Measurements from ENCODE around the gene MAP7D1.

DNA sequence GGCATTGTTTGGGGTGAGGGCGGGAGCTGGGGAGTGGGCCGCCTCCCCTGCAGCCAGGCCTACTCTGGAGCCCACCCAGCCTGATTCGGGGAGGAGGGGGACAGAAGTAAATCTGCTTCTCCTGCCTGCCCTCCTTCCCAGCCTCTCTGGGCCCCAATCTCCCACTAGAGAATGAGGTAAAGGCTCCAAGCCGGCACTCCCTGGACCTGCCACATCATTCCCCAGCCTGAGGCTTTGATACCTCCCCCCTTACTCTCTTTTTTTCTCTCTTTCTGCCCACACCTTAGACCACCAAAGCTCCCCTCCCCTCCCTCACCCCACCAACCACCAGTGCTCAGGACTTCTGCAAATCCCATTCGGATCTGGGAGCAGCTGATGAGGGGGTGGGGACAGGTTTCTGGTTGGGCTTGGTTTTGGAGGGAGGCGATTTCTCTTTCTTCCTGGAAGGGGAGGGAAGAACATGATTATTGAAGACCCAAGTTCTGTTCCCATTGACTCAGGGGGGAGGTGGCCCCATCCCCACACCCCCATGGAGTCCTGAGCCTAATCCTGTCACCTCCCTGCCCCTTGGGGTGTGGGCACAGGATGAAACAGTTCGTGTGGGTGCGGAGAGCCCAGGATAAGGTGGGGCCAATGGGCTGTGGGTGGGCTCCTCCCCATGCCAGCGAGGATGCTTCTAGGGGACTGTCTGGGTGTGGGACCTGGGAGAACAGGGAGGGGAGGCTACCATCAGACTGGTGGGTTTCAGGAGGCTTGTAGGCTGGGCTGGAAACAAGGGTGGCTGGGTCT is 1.3 kb downstream of the MAP7D1 start:
- TF ChIP-seq EZH2 (IDR thresholded peaks at IDR 0.05; ENCODE audit: borderline replicate concordance, control insufficient read depth, low read depth, low read length) (no peak), SMAD5 (IDR thresholded peaks at IDR 0.05; ENCODE audit: low read depth) (no peak), POLR2A (IDR thresholded peaks at IDR 0.05; ENCODE audit: low read depth, low read length) (no peak; the same call in 1 of the 2 replicates), JUND (IDR thresholded peaks at IDR 0.05; ENCODE audit: low read depth, low read length) (no peak), RCOR1 (conservative IDR thresholded peaks at IDR 0.05; ENCODE audit: low read depth, low read length) (no peak)
- TF ChIP-seq, protein P1, sequence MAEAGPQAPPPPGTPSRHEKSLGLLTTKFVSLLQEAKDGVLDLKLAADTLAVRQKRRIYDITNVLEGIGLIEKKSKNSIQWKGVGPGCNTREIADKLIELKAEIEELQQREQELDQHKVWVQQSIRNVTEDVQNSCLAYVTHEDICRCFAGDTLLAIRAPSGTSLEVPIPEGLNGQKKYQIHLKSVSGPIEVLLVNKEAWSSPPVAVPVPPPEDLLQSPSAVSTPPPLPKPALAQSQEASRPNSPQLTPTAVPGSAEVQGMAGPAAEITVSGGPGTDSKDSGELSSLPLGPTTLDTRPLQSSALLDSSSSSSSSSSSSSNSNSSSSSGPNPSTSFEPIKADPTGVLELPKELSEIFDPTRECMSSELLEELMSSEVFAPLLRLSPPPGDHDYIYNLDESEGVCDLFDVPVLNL (IDR thresholded peaks at IDR 0.05; ENCODE audit: low read depth, low read length): no peak
- TF ChIP-seq, protein P2, sequence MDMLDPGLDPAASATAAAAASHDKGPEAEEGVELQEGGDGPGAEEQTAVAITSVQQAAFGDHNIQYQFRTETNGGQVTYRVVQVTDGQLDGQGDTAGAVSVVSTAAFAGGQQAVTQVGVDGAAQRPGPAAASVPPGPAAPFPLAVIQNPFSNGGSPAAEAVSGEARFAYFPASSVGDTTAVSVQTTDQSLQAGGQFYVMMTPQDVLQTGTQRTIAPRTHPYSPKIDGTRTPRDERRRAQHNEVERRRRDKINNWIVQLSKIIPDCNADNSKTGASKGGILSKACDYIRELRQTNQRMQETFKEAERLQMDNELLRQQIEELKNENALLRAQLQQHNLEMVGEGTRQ (IDR thresholded peaks at IDR 0.05; ENCODE audit: borderline replicate concordance, low read depth, low read length): no peak
